GM21390 (cell line): ENCODE measurements around the gene CCR7.
"Not testable (repeated sequence)": the region's sequence is repeated elsewhere in the genome, so short reads cannot be mapped to it uniquely, and the experiment has no call there.

Experiments used
- ATAC-seq: cut with Tn5 transposase; IDR thresholded peaks from one replicate; pipeline ENCODE4 v1.9.1; 2021; ENCODE audit not compliant: unreplicated experiment

Gene CCR7

GRCh38 chr17:40551091-40551878 lies 14.0 kb downstream of the CCR7 start:
- no peak for ATAC-seq

DNA sequence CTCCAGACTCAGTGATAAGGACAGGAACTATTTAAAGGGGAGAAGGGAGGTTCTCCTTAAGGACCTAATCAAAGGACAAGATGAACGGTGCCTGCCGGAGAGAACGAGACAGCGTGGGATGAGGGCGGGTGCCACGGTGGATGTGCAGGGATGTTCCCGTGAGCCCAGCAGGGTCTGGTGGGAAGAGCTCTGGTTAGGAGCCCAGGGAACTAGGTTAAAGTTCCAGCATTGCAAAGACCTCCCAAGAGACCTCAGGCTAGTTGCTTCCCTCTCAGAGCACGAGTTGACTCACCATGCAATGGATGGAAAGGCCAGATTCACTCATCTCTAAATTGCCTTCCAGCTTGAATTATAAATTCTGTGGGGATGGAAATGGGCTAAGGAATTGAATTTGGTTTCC lies 14.7 kb downstream of the CCR7 start:
- no peak for ATAC-seq

GRCh38 chr17:40548982-40549685 lies 16.1 kb downstream of the CCR7 start:
- no peak for ATAC-seq

- no peak for ATAC-seq
These were observed 16.7 kb downstream of the CCR7 start for GRCh38 chr17:40548491-40548981.

DNA sequence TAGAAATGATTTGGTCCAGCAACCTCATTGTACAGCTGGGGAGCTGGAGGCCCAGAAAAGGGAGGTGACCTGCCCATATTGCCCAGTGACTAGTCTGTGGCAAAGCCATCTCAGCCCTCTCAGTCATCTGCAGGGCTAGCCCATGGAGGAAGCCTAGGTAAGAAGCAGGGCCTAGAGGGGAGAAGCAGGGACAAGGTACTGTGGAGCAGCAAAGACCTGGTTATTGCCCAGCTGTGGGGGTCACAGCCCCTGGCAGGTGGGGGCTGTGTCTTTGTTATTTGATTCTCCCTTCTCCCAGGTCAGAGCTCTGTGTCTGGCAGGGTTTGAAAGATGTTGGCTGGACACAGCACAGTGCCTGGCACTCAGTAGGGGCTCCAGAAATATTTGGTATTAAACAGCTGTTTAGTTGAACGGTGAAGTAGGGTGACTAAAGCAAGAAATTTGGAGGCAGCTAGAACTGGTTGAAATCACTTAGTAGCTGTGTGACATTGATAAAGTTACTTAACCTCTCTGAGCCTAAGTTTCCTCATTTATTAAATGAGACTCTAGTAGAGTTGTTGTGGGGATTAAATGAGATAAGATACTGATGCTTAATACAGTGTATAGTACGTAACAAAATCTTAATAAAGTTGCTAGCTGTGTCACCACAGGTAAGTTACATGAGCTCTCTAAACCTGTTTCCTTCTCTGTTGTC lies 17.3 kb downstream of the CCR7 start:
- ATAC-seq = no peak

GRCh38 chr17:40547079-40547784 lies 18.0 kb downstream of the CCR7 start:
- no peak for ATAC-seq

DNA sequence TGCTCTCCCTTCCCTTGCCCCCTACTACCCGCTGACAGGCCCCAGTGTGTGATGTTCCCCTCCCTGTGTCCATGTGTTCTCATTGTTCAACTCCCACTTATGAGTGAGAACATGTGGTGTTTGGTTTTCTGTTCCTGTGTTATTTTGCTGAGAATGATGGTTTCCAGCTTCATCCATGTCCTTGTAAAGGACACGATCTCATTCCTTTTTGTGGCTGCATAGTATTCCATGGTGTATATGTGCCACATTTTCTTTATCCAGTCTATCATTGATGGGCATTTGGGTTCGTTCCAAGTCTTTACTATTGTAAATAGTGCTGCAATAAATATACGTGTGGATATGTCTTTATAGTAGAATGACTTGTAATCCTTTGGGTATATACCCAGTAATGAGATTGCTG lies 18.8 kb downstream of the CCR7 start:
- not testable (repeated sequence) for ATAC-seq

GRCh38 chr17:40545660-40546059 lies 19.6 kb downstream of the CCR7 start:
- ATAC-seq = no peak

GRCh38 chr17:40542558-40543411 lies 22.5 kb downstream of the CCR7 start:
- ATAC-seq = no peak

- no peak for ATAC-seq
These were observed 23.3 kb downstream of the CCR7 start for GRCh38 chr17:40541873-40542557.

- ATAC-seq = no peak
These were observed 24.0 kb downstream of the CCR7 start for GRCh38 chr17:40541060-40541872.

DNA sequence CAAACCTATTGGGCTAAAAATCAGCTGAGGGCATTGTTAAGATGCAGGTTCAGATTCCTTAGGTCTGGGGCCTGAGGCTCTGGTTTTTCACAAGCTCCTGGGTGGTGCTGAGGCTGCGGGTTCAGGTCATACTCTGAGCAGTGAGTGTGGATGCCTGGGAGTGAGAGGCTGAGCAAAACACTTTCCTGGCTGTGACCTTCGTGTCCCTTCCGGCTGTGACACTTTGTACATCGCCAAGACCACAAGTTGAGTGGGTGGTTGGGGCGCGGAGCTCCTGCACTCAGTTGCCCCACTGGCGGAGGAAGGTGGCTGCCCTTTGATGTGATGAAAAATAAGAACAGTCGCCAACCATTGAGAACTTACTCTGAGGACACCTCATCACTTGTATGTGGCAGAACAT lies 24.8 kb downstream of the CCR7 start:
- no peak for ATAC-seq

GRCh38 chr17:40539711-40540411 lies 25.4 kb downstream of the CCR7 start:
- ATAC-seq = no peak

DNA sequence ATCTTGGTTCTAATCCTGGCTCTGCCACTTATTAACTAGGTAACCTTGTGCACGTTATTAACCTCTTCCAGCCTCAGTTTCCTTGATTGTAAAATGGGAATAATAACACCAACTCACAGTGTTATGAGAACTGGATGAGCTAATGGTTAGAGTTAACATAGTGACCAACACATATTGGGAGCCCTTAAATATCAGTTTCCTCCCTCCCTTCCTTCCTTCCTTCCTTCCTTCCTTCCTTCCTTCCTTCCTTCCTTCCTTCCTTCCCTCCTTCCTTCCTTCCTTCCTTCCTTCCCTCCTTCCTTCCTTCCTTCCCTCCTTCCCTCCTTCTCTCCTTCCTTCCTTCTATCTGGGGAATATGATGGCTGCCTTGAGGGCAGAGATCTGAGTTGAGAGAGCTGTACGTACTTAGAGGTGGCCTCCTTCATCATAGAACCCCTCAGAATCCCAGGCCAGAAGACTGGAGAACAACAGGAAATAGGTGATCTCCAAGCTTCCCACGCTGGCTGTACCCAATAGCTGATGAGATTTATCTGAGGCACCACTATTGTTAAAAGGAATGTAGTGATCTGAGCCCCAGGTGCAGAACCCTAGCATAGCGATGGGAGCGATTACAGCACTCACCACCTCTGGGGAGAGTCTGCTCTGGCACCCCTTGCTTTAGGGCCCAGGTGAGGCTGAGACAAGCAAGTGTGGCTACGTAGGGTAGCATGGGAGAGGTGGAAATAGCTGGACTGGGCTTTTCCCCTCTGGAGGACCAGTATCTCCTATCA lies 26.2 kb downstream of the CCR7 start:
- ATAC-seq = no peak

DNA sequence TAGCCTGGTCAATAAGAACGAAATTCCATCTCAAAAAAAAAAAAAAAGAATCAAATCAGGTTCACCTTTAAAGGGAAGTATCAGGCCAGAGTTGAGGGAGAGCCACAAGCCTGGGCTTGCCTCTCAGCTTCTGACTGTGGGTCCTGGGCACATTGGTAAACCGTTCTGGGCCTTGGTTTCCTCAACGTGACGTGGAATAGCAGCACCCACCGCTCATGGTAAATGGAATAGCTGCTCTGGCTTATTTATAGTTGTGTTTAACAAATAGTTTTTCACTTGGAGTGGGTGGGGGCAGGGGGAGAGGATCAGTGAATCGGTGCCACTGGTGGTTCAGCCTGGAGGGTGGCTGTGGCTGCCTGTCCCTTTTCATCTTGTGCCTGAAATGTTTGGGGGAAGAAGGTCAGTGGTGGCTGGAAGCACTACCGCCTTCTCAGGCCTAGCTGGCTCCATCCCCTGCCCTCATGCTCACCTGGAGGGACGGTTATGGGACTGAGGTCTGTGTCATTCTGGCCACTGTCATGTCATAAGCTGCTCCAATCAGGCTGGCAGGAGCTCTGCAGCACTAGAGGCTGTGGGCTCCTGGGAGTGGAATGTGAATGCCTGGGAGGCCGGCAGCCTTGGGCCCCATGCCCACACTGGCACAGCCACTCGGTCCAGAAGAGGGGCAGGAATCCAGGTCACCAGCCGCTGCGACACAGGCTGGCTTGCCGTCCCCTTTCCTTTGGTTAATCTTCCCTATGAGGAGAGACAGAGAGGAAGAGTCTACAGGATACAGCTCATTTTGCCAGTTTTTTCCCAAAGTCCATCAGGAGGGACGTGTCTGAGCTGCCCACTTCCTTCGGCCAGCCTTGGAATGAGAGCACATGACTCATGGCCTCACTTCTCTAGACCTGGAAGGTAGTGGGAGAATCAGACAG lies 27.0 kb downstream of the CCR7 start:
- no peak for ATAC-seq
